Epithelial cell of proximal tubule (primary cell): Measurements from ENCODE around the gene BBX. TPM values are rescaled to one million over a fixed set of nuclear protein-coding genes. Genes with fewer than 3 reads are reported as not detected.
A peak's percentile ranks its signal among the peaks of the same experiment; 100 is the strongest.

Experiments
- DNase-seq: peaks from one replicate; pipeline ENCODE4 v3.0.0-alpha.2; 2011; ENCODE audit warnings: low read depth
- H3K4me3 ChIP-seq: 2 replicates; pipeline ENCODE4 v1.5.1; 2011; ENCODE audit warnings: low read depth, mild to moderate bottlenecking, low read length
- CTCF ChIP-seq: conservative IDR thresholded peaks from 2 replicates; pipeline ENCODE4 v1.5.1; 2012; ENCODE audit warnings: low read depth, mild to moderate bottlenecking, low read length
- total RNA-seq: library from RNA; depleted of rRNA; stranded (reverse); fragments of >200 nt; gene quantifications from 2 replicates; pipeline ENCODE4 v1.2.3, GENCODE V29; 2015

The BBX gene
- total RNA-seq, 1 donor from 2014 or later, result 35.7 TPM

GRCh38 chr3:107767897-107768605 lies 245.3 kb downstream of the BBX start:
- H3K4me3 ChIP-seq, result no peak overlapping the region
- no peak for TF ChIP-seq CTCF
- DNase-seq, result no peak

DNA sequence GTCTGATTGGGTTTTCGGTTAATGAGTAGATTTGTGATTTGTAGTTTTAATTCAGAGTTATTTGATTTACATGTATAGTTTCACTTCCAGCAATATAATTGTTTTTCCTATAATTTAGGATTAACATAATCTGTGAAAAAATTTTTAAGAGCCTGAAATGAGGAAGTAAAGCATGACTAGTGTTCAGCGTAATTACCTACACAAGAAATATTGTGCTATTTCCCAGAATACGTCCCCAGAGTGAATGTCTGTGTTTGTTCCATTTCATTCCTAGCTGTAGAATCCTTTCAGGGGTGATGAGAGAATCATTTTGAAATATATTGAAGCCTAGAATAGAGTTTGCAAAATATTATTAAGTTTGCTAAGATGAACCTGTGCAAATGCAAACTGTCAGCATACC lies 247.1 kb downstream of the BBX start:
- no peak for TF ChIP-seq CTCF
- DNase-seq, result no peak
- H3K4me3 ChIP-seq, result no peak overlapping the region

- TF ChIP-seq CTCF, result no peak
Measured at GRCh38 chr3:107772016-107772415, 249.3 kb downstream of the BBX start.

DNA sequence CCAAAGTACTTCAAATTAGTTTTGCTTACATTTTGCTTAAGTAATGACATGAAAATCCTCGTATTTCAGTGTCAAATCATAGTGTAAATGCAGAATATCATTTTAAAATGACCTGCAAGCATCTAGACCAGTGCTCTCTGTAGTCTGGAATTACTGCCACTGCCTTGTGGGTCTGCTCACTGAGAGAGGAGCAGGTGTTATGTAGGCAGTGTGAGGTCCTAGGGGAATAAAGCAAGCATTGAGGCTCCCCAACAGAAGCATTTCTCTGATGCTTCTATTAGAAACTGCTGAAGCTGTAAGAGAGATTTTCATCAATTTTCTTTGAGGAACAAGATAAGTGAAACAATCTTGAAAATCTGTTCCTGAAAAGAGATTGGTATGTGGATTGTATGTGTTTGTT lies 253.2 kb downstream of the BBX start:
- H3K4me3 ChIP-seq, result no peak overlapping the region
- TF ChIP-seq CTCF, result no peak
- DNase-seq, result no peak

More at GRCh38 chr3:107772016-107772415, 249.3 kb downstream of the BBX start:
- peak; percentile 83 for DNase-seq
- peak overlapping the region; percentile 23 for H3K4me3 ChIP-seq

- no peak for TF ChIP-seq CTCF
- no peak overlapping the region for H3K4me3 ChIP-seq
- no peak for DNase-seq
Measured at GRCh38 chr3:107781253-107781652, 258.5 kb downstream of the BBX start.

DNA sequence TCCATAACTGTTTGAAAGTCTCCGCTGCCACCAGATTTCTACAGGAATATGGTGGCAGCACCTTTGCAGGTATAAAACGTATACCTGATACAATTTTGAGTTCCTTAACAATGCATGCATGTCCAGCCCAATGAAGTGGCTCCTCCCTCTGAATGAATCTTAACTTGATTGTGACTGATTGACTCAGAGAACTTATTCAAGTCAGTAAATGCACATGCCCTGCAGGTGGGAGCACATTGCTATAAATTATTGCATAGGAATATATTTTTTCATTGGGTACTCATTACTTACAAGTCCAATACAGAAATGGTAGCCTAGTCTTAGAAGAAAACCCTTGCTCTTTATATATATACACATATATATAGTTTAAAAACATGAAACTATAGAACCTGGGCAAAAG lies 259.3 kb downstream of the BBX start:
- H3K4me3 ChIP-seq, result no peak overlapping the region
- TF ChIP-seq CTCF, result no peak
- DNase-seq, result no peak

- no peak overlapping the region for H3K4me3 ChIP-seq
- no peak for DNase-seq
- TF ChIP-seq CTCF, result no peak
Measured at GRCh38 chr3:107790612-107791011, 267.9 kb downstream of the BBX start.
